Lower leg skin (tissue), 4 donors: ENCODE data around the gene ZNF621. TPM values are rescaled to one million over a fixed set of nuclear protein-coding genes. Genes with fewer than 3 reads are reported as not detected.

Experiments
- DNase-seq, 2 donors: peaks; one replicate each; pipeline ENCODE4 v3.0.0-alpha.2; 2019; ENCODE audit warnings: low spot score in 2 of 2
- H3K4me3 ChIP-seq: fragments of 200-600 bp; sonication (generic); 2 replicates; pipeline ENCODE4 v1.5.1; 2017; ENCODE audit warnings: mild to moderate bottlenecking, low read depth; ENCODE audit not compliant: poor library complexity, severe bottlenecking
- CTCF ChIP-seq, 3 donors: fragments of 450-650 bp; IDR thresholded peaks; one replicate each; pipeline ENCODE4 v1.5.1; 2016; ENCODE audit warnings: antibody characterized with exemption in 3 of 3, mild to moderate bottlenecking in 3 of 3, moderate library complexity in 2 of 3
- POLR2A ChIP-seq, 2 donors: fragments of 450-650 bp; IDR thresholded peaks; one replicate each; pipeline ENCODE4 v1.6.1; 2016 to 2017; ENCODE audit warnings: antibody characterized with exemption in 2 of 2, mild to moderate bottlenecking in 1 of 2, moderate library complexity in 1 of 2
- WGBS, 2 donors: methylation state at CpG; one replicate each; pipeline ENCODE4 v1.1.5; 2018; 5-methylcytosine and 5-hydroxymethylcytosine counted together
- intact Hi-C: fragments of 100-400 bp; cut with DNase I; formaldehyde crosslinking; loops from one replicate; pipeline ENCODE4 v1.15.0; 2023; ENCODE audit warnings: low total_unique reads
- total RNA-seq, 4 donors: library from RNA; depleted of rRNA; stranded (reverse); fragments of >200 nt; gene quantifications; one replicate each; pipeline ENCODE4 v1.1.0, GENCODE V29; 2016

Gene ZNF621
- total RNA-seq, 4 donors from 2014 or later: 7.8 to 13.9 (median 12.6) TPM

- WGBS, 2 donors: 13 to 35% methylated on average over 2 of the region's 2 CpGs
- DNase-seq: no peak
- no peak overlapping the region for H3K4me3 ChIP-seq
- TF ChIP-seq POLR2A (IDR thresholded peaks at IDR 0.05) (no peak), CTCF (IDR thresholded peaks at IDR 0.05) (no peak)
- intact Hi-C loops: no loop called here
Measured at GRCh38 chr3:40494698-40495097, 30.1 kb upstream of the ZNF621 start.

GRCh38 chr3:40497288-40497687 lies 27.5 kb upstream of the ZNF621 start:
- DNase-seq: no peak
- 89 to 100% methylated on average over 2 of the region's 2 CpGs for WGBS, 2 donors
- no peak for TF ChIP-seq POLR2A (IDR thresholded peaks at IDR 0.05)
- no peak for TF ChIP-seq CTCF (IDR thresholded peaks at IDR 0.05)
- no peak overlapping the region for H3K4me3 ChIP-seq
- intact Hi-C loops: no loop called here

GRCh38 chr3:40499952-40500351 lies 24.8 kb upstream of the ZNF621 start:
- no peak for DNase-seq
- no peak overlapping the region for H3K4me3 ChIP-seq
- no peak for TF ChIP-seq POLR2A (IDR thresholded peaks at IDR 0.05)
- no peak for TF ChIP-seq CTCF (IDR thresholded peaks at IDR 0.05)
- WGBS, 2 donors: 88 to 96% methylated on average over 1 of the region's 1 CpG
- intact Hi-C loops: no loop called here

GRCh38 chr3:40502034-40502433 lies 22.7 kb upstream of the ZNF621 start:
- intact Hi-C loops: no loop called here
- no peak for DNase-seq
- no peak overlapping the region for H3K4me3 ChIP-seq
- TF ChIP-seq CTCF (IDR thresholded peaks at IDR 0.05) (no peak), POLR2A (IDR thresholded peaks at IDR 0.05) (no peak)
- 92 to 98% methylated on average over 2 of the region's 2 CpGs for WGBS, 2 donors

GRCh38 chr3:40504636-40505430 lies 19.9 kb upstream of the ZNF621 start:
- TF ChIP-seq CTCF (IDR thresholded peaks at IDR 0.05): no peak
- no peak for TF ChIP-seq POLR2A (IDR thresholded peaks at IDR 0.05)
- H3K4me3 ChIP-seq: no peak overlapping the region
- intact Hi-C loops: no loop called here
- 52 to 60% methylated on average over 5 of the region's 5 CpGs for WGBS, 2 donors
- peak in 1 of 2 donors; percentile 53 for DNase-seq
